B cell (primary cell): ENCODE data around the gene FUCA1. TPM values are rescaled to one million over a fixed set of nuclear protein-coding genes. Genes with fewer than 3 reads are reported as not detected.

Source experiments
- ATAC-seq: fragments of 200-7000 bp; cut with Tn5 transposase; one replicate; pipeline ENCODE4 v1.10.0; 2021; ENCODE audit warnings: low read depth, mild to moderate bottlenecking, moderate number of reproducible peaks, moderate library complexity
- CTCF ChIA-PET: fragments of 350-600 bp; sonication (Branson Sonifier 250); formaldehyde crosslinking; loops from one replicate; lab custom pipeline; 2021; ENCODE audit warnings: antibody characterized with exemption, inconsistent platforms; lab: Charles Lee
- POLR2A ChIA-PET: fragments of 350-600 bp; sonication (Branson Sonifier 250); formaldehyde crosslinking; loops from one replicate; lab custom pipeline; 2021; ENCODE audit warnings: antibody characterized with exemption; lab: Charles Lee
- DNase-seq: peaks from one replicate; pipeline ENCODE4 v3.0.0; 2013
- H2AFZ ChIP-seq: 2 replicates; pipeline ENCODE4 v1.6.1; 2012; ENCODE audit warnings: mild to moderate bottlenecking, low read depth, low read length; ENCODE audit not compliant: insufficient read depth, poor library complexity, severe bottlenecking
- H3K27ac ChIP-seq, 2 donors: 1 replicate in 1 of 2; 2 replicates in 1 of 2; pipeline ENCODE4 v1.5.1; 2012 to 2013; ENCODE audit warnings: low read length in 2 of 2, mild to moderate bottlenecking in 2 of 2, moderate library complexity in 1 of 2
- H3K27me3 ChIP-seq, 4 experiments: fragments of 200-600 bp in 1 of 4; sonication (generic) in 1 of 4; replicated peaks in 1 of 4; 1 replicate in 2 of 4; 2 replicates in 2 of 4; pipeline versions ENCODE4 v1.6.1 to v1.7.0; 2013 to 2016; ENCODE audit warnings: low read length in 3 of 4, mild to moderate bottlenecking in 2 of 4, mixed read lengths in 1 of 4, moderate library complexity in 1 of 4; ENCODE audit not compliant: insufficient read depth in 4 of 4, control insufficient read depth in 3 of 4; ENCODE audit errors: control extremely low read depth in 1 of 4
- H3K36me3 ChIP-seq, 2 experiments: replicated peaks in 1 of 2; 1 replicate in 1 of 2; 2 replicates in 1 of 2; pipeline versions ENCODE4 v1.6.1 to v1.7.1; 2013; ENCODE audit warnings: low read length in 1 of 2; ENCODE audit not compliant: insufficient read depth in 2 of 2, control insufficient read depth in 1 of 2; ENCODE audit errors: control extremely low read depth in 1 of 2, extremely low read depth in 1 of 2
- H3K4me1 ChIP-seq, 2 donors: fragments of 200-600 bp in 1 of 2; sonication (generic) in 1 of 2; 1 replicate in 1 of 2; 2 replicates in 1 of 2; pipeline versions ENCODE4 v1.5.1 to v1.6.1; 2013 to 2017; ENCODE audit warnings: low read length in 2 of 2; ENCODE audit not compliant: control insufficient read depth in 2 of 2, insufficient read depth in 2 of 2
- H3K4me2 ChIP-seq: replicated peaks from 2 replicates; pipeline ENCODE3; 2012; ENCODE audit warnings: mild to moderate bottlenecking, low read depth, low read length; ENCODE audit not compliant: poor library complexity, severe bottlenecking
- H3K4me3 ChIP-seq, 5 experiments: fragments of 200-600 bp in 1 of 5; sonication (generic) in 1 of 5; 1 replicate in 3 of 5; 2 replicates in 2 of 5; pipeline versions ENCODE4 v1.5.1 to v1.7.0; 2011 to 2016; ENCODE audit warnings: low read length in 4 of 5, mild to moderate bottlenecking in 4 of 5, low read depth in 2 of 5, control low read depth in 1 of 5, moderate library complexity in 1 of 5; ENCODE audit not compliant: insufficient read depth in 1 of 5; ENCODE audit errors: control extremely low read depth in 1 of 5, extremely low read depth in 1 of 5
- H3K79me2 ChIP-seq: fragments of 200-600 bp; sonication (generic); one replicate; pipeline ENCODE4 v1.6.0; 2016; ENCODE audit warnings: low read length; ENCODE audit not compliant: control insufficient read depth, insufficient read depth
- H3K9ac ChIP-seq: fragments of 200-600 bp; sonication (generic); 2 replicates; pipeline ENCODE4 v1.6.1; 2017; ENCODE audit warnings: mild to moderate bottlenecking, low read length, moderate library complexity
- H3K9me3 ChIP-seq, 3 donors: one replicate each; pipeline versions ENCODE4 v1.6.1 to v1.7.1; 2013; ENCODE audit warnings: low read length in 2 of 3; ENCODE audit not compliant: control insufficient read depth in 2 of 3, insufficient read depth in 1 of 3; ENCODE audit errors: control extremely low read depth in 1 of 3
- H4K20me1 ChIP-seq: 2 replicates; pipeline ENCODE4 v1.6.0; 2012; ENCODE audit warnings: mild to moderate bottlenecking, low read length; ENCODE audit not compliant: insufficient read depth, control insufficient read depth, poor library complexity, severe bottlenecking
- H3K27ac Mint-ChIP-seq: one replicate; pipeline ENCODE4 v1.8.0; 2021; ENCODE audit warnings: mixed read lengths
- H3K27me3 Mint-ChIP-seq: one replicate; pipeline ENCODE4 v1.8.0; 2021; ENCODE audit warnings: mixed read lengths
- H3K4me1 Mint-ChIP-seq: one replicate; pipeline ENCODE4 v1.8.0; 2021; ENCODE audit warnings: mixed read lengths
- H3K4me3 Mint-ChIP-seq: one replicate; pipeline ENCODE4 v1.8.0; 2021; ENCODE audit warnings: mixed read lengths
- H3K9me3 Mint-ChIP-seq: one replicate; pipeline ENCODE4 v1.8.0; 2022; ENCODE audit warnings: mixed read lengths; ENCODE audit not compliant: insufficient read depth
- CTCF ChIP-seq: fragments of 200-600 bp; IDR thresholded peaks from one replicate; pipeline ENCODE4 v1.8.0; 2022; ENCODE audit warnings: antibody characterized with exemption, mild to moderate bottlenecking
- EZH2 ChIP-seq: IDR thresholded peaks from 2 replicates; pipeline ENCODE4 v1.6.1; 2012; ENCODE audit warnings: borderline replicate concordance, low read depth, mild to moderate bottlenecking, moderate library complexity, low read length; ENCODE audit not compliant: insufficient read depth, poor library complexity, severe bottlenecking
- WGBS: methylation state at CpG from one replicate; pipeline ENCODE4 v1.1.5; 2013; ENCODE audit warnings: missing lambda C conversion rate; ENCODE audit not compliant: insufficient coverage; 5-methylcytosine and 5-hydroxymethylcytosine counted together
- intact Hi-C: fragments of 100-400 bp; cut with micrococcal nuclease; formaldehyde crosslinking; loops from one replicate; pipeline ENCODE4 v1.10.0; 2022
- polyA plus RNA-seq: library from polyadenylated mRNA; depleted of rRNA; stranded (reverse); fragments of >200 nt; gene quantifications from 2 replicates; pipeline ENCODE4 v1.2.3, GENCODE V29; 2012
- total RNA-seq, 2 donors: library from RNA; stranded (reverse); fragments of 120-200 nt in 1 of 2; gene quantifications; 1 replicate in 1 of 2; 2 replicates in 1 of 2; pipeline versions ENCODE4 v1.2.3 to v1.2.4, GENCODE V29; 2013 to 2022

FUCA1 gene
- total and polyA plus RNA-seq, 2 donors (not counting 1 experiment from before 2014, with no cell fraction given): 8.0 to 19.3 TPM

GRCh38 chr1:23810818-23811540 lies 57.1 kb downstream of the FUCA1 start:
- no peak overlapping the region for H3K4me3 Mint-ChIP-seq
- intact Hi-C loops: loop anchor here (1.0 to 5.0 kb wide), 3 partner anchors 28 to 43 kb away; partner anchors contain the start of gene PITHD1

More at GRCh38 chr1:23810818-23811540, 57.1 kb downstream of the FUCA1 start:
- H3K27me3 Mint-ChIP-seq: no peaks in the 10 kb centered on the region
- peaks cover 18 to 21% of the 10 kb centered on the region in 2 donors for H3K4me1 ChIP-seq
- H4K20me1 ChIP-seq: no peaks in the 10 kb centered on the region
- peak overlapping the region; percentile 16 to 35 for H3K27ac ChIP-seq
- no peak overlapping the region for H3K9ac ChIP-seq
- peaks cover 26% of the 10 kb centered on the region for H3K4me1 Mint-ChIP-seq
- H3K9me3 Mint-ChIP-seq: no peaks in the 10 kb centered on the region
- no peak overlapping the region for H3K4me3 ChIP-seq
- ChIA-PET POLR2A (interaction anchor here (0.6 to 1.9 kb wide), 9 partner anchors 14 to 106 kb away, joined by 3 to 9 read pairs (median 4); partner anchors contain the start of genes FUCA1 and HMGCL), CTCF (interaction anchor here (0.7 to 6.8 kb wide), 51 partner anchors 9 to 607 kb away, joined by 3 to 199 read pairs (median 6); partner anchors contain the start of genes CNR2, FUCA1, GALE and HMGCL)
- H3K79me2 ChIP-seq: no peaks in the 10 kb centered on the region
- peak overlapping the region; percentile 35 for H2AFZ ChIP-seq
- 15% methylated on average over 2 of the region's 3 CpGs for WGBS
- TF ChIP-seq CTCF: peak; percentile 83
- TF ChIP-seq EZH2: no peak
- ATAC-seq (peak; percentile 84), DNase-seq (peak; percentile 88)
- no peaks in the 10 kb centered on the region for H3K9me3 ChIP-seq
- H3K36me3 ChIP-seq: peaks cover 4 to 39% of the 10 kb centered on the region in 2 experiments
- H3K4me2 ChIP-seq: peak overlapping the region; percentile 43
- H3K27me3 ChIP-seq: no peaks in the 10 kb centered on the region
- H3K27ac Mint-ChIP-seq: peak overlapping the region; percentile 56
